Uterus (tissue), 2 donors: ENCODE measurements around the gene PLEKHG7.

ENCODE experiments used
- POLR2A ChIP-seq, 2 donors: fragments of 450-650 bp; IDR thresholded peaks; one replicate each; pipeline ENCODE4 v1.6.1; 2016; ENCODE audit warnings: antibody characterized with exemption in 2 of 2, mild to moderate bottlenecking in 1 of 2, moderate library complexity in 1 of 2
- TF ChIP-seq, protein P1 (sequence below), 4 experiments: fragments of 200-600 bp in 2 of 4; fragments of 450-650 bp in 2 of 4; sonication (generic) in 2 of 4; IDR thresholded peaks; one replicate each; pipeline ENCODE4 v1.5.1; 2016 to 2019; ENCODE audit warnings: antibody characterized with exemption in 4 of 4, mild to moderate bottlenecking in 2 of 4, moderate library complexity in 1 of 4

- TF ChIP-seq, protein P1, sequence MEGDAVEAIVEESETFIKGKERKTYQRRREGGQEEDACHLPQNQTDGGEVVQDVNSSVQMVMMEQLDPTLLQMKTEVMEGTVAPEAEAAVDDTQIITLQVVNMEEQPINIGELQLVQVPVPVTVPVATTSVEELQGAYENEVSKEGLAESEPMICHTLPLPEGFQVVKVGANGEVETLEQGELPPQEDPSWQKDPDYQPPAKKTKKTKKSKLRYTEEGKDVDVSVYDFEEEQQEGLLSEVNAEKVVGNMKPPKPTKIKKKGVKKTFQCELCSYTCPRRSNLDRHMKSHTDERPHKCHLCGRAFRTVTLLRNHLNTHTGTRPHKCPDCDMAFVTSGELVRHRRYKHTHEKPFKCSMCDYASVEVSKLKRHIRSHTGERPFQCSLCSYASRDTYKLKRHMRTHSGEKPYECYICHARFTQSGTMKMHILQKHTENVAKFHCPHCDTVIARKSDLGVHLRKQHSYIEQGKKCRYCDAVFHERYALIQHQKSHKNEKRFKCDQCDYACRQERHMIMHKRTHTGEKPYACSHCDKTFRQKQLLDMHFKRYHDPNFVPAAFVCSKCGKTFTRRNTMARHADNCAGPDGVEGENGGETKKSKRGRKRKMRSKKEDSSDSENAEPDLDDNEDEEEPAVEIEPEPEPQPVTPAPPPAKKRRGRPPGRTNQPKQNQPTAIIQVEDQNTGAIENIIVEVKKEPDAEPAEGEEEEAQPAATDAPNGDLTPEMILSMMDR (IDR thresholded peaks at IDR 0.05), result no peak
- no peak for TF ChIP-seq POLR2A (IDR thresholded peaks at IDR 0.05)
Measured at GRCh38 chr12:92733661-92734060, 30.9 kb downstream of the PLEKHG7 start.
